Measurements from ENCODE around the gene GDF9.

The GDF9 gene

GRCh38 chr5:132866342-132867045 lies at the start of gene GDF9, which contains the start of gene UQCRQ:
TSS of gene GDF9 (minus strand) at chr5:132866469. CDS start at chr5:132864533, 1,936 bp downstream.
TSS of gene UQCRQ (plus strand) at chr5:132866642. CDS start at chr5:132866882, 240 bp downstream.
- DNase-seq (ENCODE audit: low read depth): peak; percentile 99
- no peak for TF ChIP-seq CTCF (IDR thresholded peaks at IDR 0.05; ENCODE audit: insufficient read depth, low read depth, low read length, missing control alignments)
- H3K4me3 ChIP-seq (ENCODE audit: low read depth, low read length): peak within 1 kb of the TSS; percentile 79

- no peak for TF ChIP-seq CTCF (IDR thresholded peaks at IDR 0.05; ENCODE audit: insufficient read depth, low read depth, low read length, missing control alignments)
- peak; percentile 14 for DNase-seq (ENCODE audit: low read depth)
- H3K4me3 ChIP-seq (ENCODE audit: low read depth, low read length): no peak overlapping the region
Measured at GRCh38 chr5:132915681-132916080, 49.4 kb upstream of the GDF9 start.

GRCh38 chr5:132909702-132910101 lies 43.4 kb upstream of the GDF9 start:
- DNase-seq (ENCODE audit: low read depth): no peak
- no peak for TF ChIP-seq CTCF (IDR thresholded peaks at IDR 0.05; ENCODE audit: insufficient read depth, low read depth, low read length, missing control alignments)
- no peak overlapping the region for H3K4me3 ChIP-seq (ENCODE audit: low read depth, low read length)

- no peak for DNase-seq (ENCODE audit: low read depth)
- no peak for TF ChIP-seq CTCF (IDR thresholded peaks at IDR 0.05; ENCODE audit: insufficient read depth, low read depth, low read length, missing control alignments)
- H3K4me3 ChIP-seq (ENCODE audit: low read depth, low read length): no peak overlapping the region
Measured at GRCh38 chr5:132907161-132907560, 40.9 kb upstream of the GDF9 start.

GRCh38 chr5:132905938-132906337 lies 39.7 kb upstream of the GDF9 start:
- no peak for TF ChIP-seq CTCF (IDR thresholded peaks at IDR 0.05; ENCODE audit: insufficient read depth, low read depth, low read length, missing control alignments)
- DNase-seq (ENCODE audit: low read depth): no peak

GRCh38 chr5:132901730-132902129 lies 35.5 kb upstream of the GDF9 start:
- no peak for DNase-seq (ENCODE audit: low read depth)
- TF ChIP-seq CTCF (IDR thresholded peaks at IDR 0.05; ENCODE audit: insufficient read depth, low read depth, low read length, missing control alignments): no peak
- H3K4me3 ChIP-seq (ENCODE audit: low read depth, low read length): no peak overlapping the region

More at GRCh38 chr5:132905938-132906337, 39.7 kb upstream of the GDF9 start:
- no peak overlapping the region for H3K4me3 ChIP-seq (ENCODE audit: low read depth, low read length)

GRCh38 chr5:132901036-132901435 lies 34.8 kb upstream of the GDF9 start:
- no peak overlapping the region for H3K4me3 ChIP-seq (ENCODE audit: low read depth, low read length)
- TF ChIP-seq CTCF (IDR thresholded peaks at IDR 0.05; ENCODE audit: insufficient read depth, low read depth, low read length, missing control alignments): no peak
- no peak for DNase-seq (ENCODE audit: low read depth)

All from GM12865 (cell line).